Fibroblast of lung (primary cell): ENCODE results near the gene INHBB. TPM values are rescaled to one million over a fixed set of nuclear protein-coding genes. Genes with fewer than 3 reads are reported as not detected.

ENCODE experiments used
- DNase-seq, 2 donors: peaks; one replicate each; pipeline versions ENCODE4 v3.0.0 to v3.0.0-alpha.2; 2010; ENCODE audit warnings: low read depth in 2 of 2
- H2AFZ ChIP-seq: 2 replicates; pipeline ENCODE4 v1.5.1; 2012; ENCODE audit warnings: low read length, control low read depth, inconsistent platforms
- H3K27ac ChIP-seq: 2 replicates; pipeline ENCODE4 v1.5.1; 2011; ENCODE audit warnings: low read length, control low read depth; ENCODE audit not compliant: insufficient read depth
- H3K27me3 ChIP-seq: 2 replicates; pipeline ENCODE4 v1.5.1; 2011; ENCODE audit warnings: mild to moderate bottlenecking, low read length; ENCODE audit not compliant: control insufficient read depth, insufficient read depth
- H3K36me3 ChIP-seq: 2 replicates; pipeline ENCODE4 v1.5.1; 2011; ENCODE audit warnings: low read length; ENCODE audit not compliant: control insufficient read depth, insufficient read depth
- H3K4me1 ChIP-seq: 2 replicates; pipeline ENCODE4 v1.5.1; 2011; ENCODE audit warnings: low read length; ENCODE audit not compliant: control insufficient read depth, insufficient read depth; ENCODE audit errors: extremely low read depth
- H3K4me2 ChIP-seq: 2 replicates; pipeline ENCODE4 v1.5.1; 2011; ENCODE audit warnings: low read length, control low read depth; ENCODE audit not compliant: insufficient read depth; ENCODE audit errors: extremely low read depth
- H3K4me3 ChIP-seq, 4 experiments: fragments of 200-600 bp in 1 of 4; sonication (generic) in 1 of 4; replicated peaks in 1 of 4; 2 replicates each; pipeline ENCODE4 v1.5.1; 2011 to 2016; ENCODE audit warnings: low read length in 4 of 4, low read depth in 3 of 4, mild to moderate bottlenecking in 3 of 4, control low read depth in 2 of 4, inconsistent platforms in 1 of 4, mixed read lengths in 1 of 4; ENCODE audit not compliant: insufficient read depth in 1 of 4; ENCODE audit errors: control extremely low read depth in 1 of 4
- H3K79me2 ChIP-seq: 2 replicates; pipeline ENCODE4 v1.5.1; 2012; ENCODE audit warnings: mild to moderate bottlenecking, low read length, inconsistent platforms; ENCODE audit not compliant: control insufficient read depth, insufficient read depth
- H3K9ac ChIP-seq: 2 replicates; pipeline ENCODE4 v1.5.1; 2011; ENCODE audit warnings: mild to moderate bottlenecking, low read length, control low read depth; ENCODE audit not compliant: insufficient read depth
- H3K9me3 ChIP-seq: 2 replicates; pipeline ENCODE4 v1.5.1; 2012; ENCODE audit warnings: low read depth, low read length; ENCODE audit not compliant: control insufficient read depth, insufficient read depth
- H4K20me1 ChIP-seq: 2 replicates; pipeline ENCODE4 v1.5.1; 2011; ENCODE audit warnings: low read length; ENCODE audit not compliant: control insufficient read depth, insufficient read depth; ENCODE audit errors: extremely low read depth
- EZH2 ChIP-seq: IDR thresholded peaks from 2 replicates; pipeline ENCODE4 v1.5.1; 2012; ENCODE audit warnings: low read length, control low read depth, mild to moderate bottlenecking; ENCODE audit errors: missing control alignments
- polyA plus RNA-seq, 2 donors: library from polyadenylated mRNA; depleted of rRNA in 1 of 2; stranded (reverse) in 1 of 2; unstranded in 1 of 2; fragments of >200 nt; gene quantifications; 2 replicates each; pipeline ENCODE4 v1.2.1, GENCODE V29; 2011 to 2012; ENCODE audit warnings: missing spikeins in 1 of 2
- total RNA-seq: library from RNA; depleted of rRNA; stranded (reverse); fragments of >200 nt; gene quantifications from 2 replicates; pipeline ENCODE4 v1.2.1, GENCODE V29; 2014
- TF ChIP-seq, protein P1 (sequence below), 2 donors: IDR thresholded peaks in 1 of 2; conservative IDR thresholded peaks in 1 of 2; 1 replicate in 1 of 2; 2 replicates in 1 of 2; pipeline ENCODE4 v1.5.1; 2011 to 2012; ENCODE audit warnings: low read length in 2 of 2, control low read depth in 1 of 2, inconsistent platforms in 1 of 2, low read depth in 1 of 2, mild to moderate bottlenecking in 1 of 2

The INHBB gene
- total and polyA plus RNA-seq, 2 donors (not counting 1 experiment from before 2014, with no cell fraction given), result 0.01 TPM; not detected in 1

DNA sequence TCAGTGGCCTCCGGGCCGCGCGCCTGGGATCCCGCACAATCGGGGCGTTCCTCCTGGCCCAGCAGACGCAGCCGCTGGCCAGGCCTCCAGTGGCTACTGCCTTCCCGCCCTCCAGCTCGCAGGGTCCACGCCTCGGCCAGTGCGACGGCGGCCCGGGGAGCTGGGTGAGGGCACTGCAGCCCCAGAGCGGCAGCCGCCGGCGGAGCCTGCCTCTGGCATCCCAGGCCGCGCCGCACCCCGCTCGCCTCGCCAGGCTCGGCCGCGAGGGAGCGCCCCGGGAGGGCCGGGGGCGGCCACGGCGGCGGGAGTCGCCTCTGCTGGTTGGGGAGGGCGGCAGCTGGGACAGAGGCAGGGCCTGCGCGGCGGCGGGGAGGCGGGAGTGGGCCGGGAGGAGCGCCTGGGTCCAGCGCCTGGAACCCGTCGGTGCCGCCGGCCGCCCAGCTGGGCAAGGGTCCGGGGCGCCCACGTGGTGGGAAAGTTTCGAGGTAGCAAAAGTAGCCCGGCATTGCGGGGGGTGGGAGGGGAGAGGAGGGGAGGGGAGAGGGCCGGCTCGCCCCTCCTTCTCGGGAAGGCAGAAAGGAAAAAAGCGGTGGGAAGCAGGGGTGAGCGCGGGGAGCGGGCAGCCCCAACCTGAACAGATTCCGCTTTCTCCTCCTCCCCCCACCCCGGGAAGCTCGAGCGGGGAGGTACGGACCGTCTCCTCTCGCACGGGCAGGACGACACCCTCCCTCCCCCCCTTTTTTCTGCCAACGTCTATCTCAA, 1.5 kb upstream of the INHBB start:
- H4K20me1 ChIP-seq, result no peaks in the 10 kb centered on the region
- no peaks in the 10 kb centered on the region for H3K79me2 ChIP-seq
- H3K9me3 ChIP-seq, result no peaks in the 10 kb centered on the region
- no peaks in the 10 kb centered on the region for H3K4me1 ChIP-seq
- no peak overlapping the region for H3K27ac ChIP-seq
- H3K27me3 ChIP-seq, result peaks cover 64% of the 10 kb centered on the region
- H3K36me3 ChIP-seq, result no peaks in the 10 kb centered on the region
- H3K4me3 ChIP-seq, result no peak overlapping the region
- peak overlapping the region; percentile 25 for H3K4me2 ChIP-seq
- no peak overlapping the region for H3K9ac ChIP-seq
- peak in 1 of 2 donors; percentile 8 for DNase-seq
- no peak overlapping the region for H2AFZ ChIP-seq
- TF ChIP-seq, protein P1, sequence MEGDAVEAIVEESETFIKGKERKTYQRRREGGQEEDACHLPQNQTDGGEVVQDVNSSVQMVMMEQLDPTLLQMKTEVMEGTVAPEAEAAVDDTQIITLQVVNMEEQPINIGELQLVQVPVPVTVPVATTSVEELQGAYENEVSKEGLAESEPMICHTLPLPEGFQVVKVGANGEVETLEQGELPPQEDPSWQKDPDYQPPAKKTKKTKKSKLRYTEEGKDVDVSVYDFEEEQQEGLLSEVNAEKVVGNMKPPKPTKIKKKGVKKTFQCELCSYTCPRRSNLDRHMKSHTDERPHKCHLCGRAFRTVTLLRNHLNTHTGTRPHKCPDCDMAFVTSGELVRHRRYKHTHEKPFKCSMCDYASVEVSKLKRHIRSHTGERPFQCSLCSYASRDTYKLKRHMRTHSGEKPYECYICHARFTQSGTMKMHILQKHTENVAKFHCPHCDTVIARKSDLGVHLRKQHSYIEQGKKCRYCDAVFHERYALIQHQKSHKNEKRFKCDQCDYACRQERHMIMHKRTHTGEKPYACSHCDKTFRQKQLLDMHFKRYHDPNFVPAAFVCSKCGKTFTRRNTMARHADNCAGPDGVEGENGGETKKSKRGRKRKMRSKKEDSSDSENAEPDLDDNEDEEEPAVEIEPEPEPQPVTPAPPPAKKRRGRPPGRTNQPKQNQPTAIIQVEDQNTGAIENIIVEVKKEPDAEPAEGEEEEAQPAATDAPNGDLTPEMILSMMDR (conservative IDR thresholded peaks at IDR 0.05 in 1 of 2, IDR thresholded peaks at IDR 0.05 in 1 of 2; ENCODE audit: low read depth in 1 of 2, low read length in 2 of 2), result no peak
- TF ChIP-seq EZH2, result peak; percentile 7

DNA sequence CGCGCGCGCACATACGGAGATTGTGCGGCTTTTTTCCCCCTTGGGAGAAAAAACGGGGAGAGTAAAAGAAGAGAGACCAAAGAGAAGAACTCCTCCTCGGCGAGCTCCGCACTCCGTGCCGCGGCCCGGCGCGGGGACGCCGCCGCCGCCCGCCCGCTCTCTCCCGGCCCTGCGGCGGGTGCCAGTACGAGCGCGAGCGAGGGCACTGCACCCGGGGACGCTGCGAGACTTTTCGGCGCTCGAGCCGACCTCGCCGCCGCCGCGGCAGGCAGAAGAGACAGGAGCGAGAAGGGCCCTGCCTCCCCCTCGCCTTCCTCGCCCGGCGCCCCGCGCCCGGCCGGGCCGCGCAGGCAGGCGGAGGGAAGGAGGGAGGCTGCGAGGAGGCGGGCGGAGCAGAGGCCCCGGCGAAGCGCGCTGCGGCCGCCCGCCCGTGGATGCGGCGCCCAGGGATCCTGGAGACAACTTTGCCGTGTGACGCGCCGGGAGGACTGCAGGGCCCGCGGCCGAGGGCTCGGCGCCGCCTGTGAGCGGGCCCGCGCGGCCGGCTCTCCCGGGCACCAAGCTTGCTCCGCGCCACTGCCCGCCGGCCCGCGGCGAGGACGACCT, 857 bp upstream of the INHBB start:
- Histone ChIP-seq H4K20me1 (no peaks in the 10 kb centered on the region), H3K9ac (no peak overlapping the region), H3K4me1 (no peaks in the 10 kb centered on the region), H3K9me3 (no peaks in the 10 kb centered on the region), H2AFZ (no peak overlapping the region), H3K4me2 (peak overlapping the region; percentile 51), H3K27ac (no peak overlapping the region), H3K4me3 (peak overlapping the region in 1 of 4 experiments; percentile 2), H3K36me3 (no peaks in the 10 kb centered on the region), H3K27me3 (peaks cover 65% of the 10 kb centered on the region), H3K79me2 (no peaks in the 10 kb centered on the region)
- peak in 1 of 2 donors; percentile 18 for DNase-seq
- TF ChIP-seq, protein P1 (conservative IDR thresholded peaks at IDR 0.05 in 1 of 2, IDR thresholded peaks at IDR 0.05 in 1 of 2; ENCODE audit: low read depth in 1 of 2, low read length in 2 of 2), result no peak
- TF ChIP-seq EZH2, result peak; percentile 96

DNA sequence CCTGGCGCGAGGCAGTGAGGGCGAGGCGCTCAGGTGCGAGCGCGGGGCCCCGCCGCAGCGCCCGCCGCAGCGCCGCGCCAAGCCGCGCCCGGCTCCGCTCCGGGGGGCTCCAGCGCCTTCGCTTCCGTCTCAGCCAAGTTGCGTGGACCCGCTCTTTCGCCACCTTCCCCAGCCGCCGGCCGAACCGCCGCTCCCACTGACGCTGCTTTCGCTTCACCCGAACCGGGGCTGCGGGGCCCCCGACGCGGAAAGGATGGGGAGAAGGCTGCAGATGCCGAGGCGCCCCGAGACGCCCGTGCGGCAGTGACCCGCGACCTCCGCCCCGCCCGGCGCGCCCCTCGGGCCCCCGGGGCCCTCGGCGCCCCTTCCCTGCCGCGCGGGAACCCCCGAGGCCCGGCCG, 328 bp upstream of the INHBB start:
- H3K4me3 ChIP-seq, result peak overlapping the region in 1 of 4 experiments; percentile 21
- no peak overlapping the region for H3K27ac ChIP-seq
- H2AFZ ChIP-seq, result no peak overlapping the region
- no peaks in the 10 kb centered on the region for H3K9me3 ChIP-seq
- H3K4me1 ChIP-seq, result no peaks in the 10 kb centered on the region
- H3K36me3 ChIP-seq, result no peaks in the 10 kb centered on the region
- TF ChIP-seq, protein P1 (conservative IDR thresholded peaks at IDR 0.05 in 1 of 2, IDR thresholded peaks at IDR 0.05 in 1 of 2; ENCODE audit: low read depth in 1 of 2, low read length in 2 of 2), result no peak
- TF ChIP-seq EZH2, result no peak
- DNase-seq, result no peak
- no peak overlapping the region for H3K9ac ChIP-seq
- H4K20me1 ChIP-seq, result no peaks in the 10 kb centered on the region
- peaks cover 65% of the 10 kb centered on the region for H3K27me3 ChIP-seq
- H3K4me2 ChIP-seq, result peak overlapping the region; percentile 44
- no peaks in the 10 kb centered on the region for H3K79me2 ChIP-seq
